Neural progenitor cell (in vitro differentiated cells): Measurements from ENCODE around the gene DGKE.

Experiments used
- CTCF ChIP-seq: fragments of 200-600 bp; sonication (generic); IDR thresholded peaks from 2 replicates; pipeline ENCODE4 v1.5.1; 2017; ENCODE audit warnings: antibody characterized with exemption, mild to moderate bottlenecking
- EZH2 ChIP-seq: fragments of 200-600 bp; sonication (generic); IDR thresholded peaks from 2 replicates; pipeline ENCODE4 v1.6.1; 2017; ENCODE audit warnings: antibody characterized with exemption, mild to moderate bottlenecking, moderate library complexity

- TF ChIP-seq CTCF (no peak), EZH2 (no peak)
Observed at GRCh38 chr17:56849131-56849530, 15.2 kb downstream of the DGKE start.
